Fibroblast of lung (primary cell): Measurements from ENCODE around the gene SKIL.

Experiments used
- EZH2 ChIP-seq: IDR thresholded peaks from 2 replicates; pipeline ENCODE4 v1.5.1; 2012; ENCODE audit warnings: low read length, control low read depth, mild to moderate bottlenecking; ENCODE audit errors: missing control alignments
- TF ChIP-seq, protein P1 (sequence below), 2 donors: IDR thresholded peaks in 1 of 2; conservative IDR thresholded peaks in 1 of 2; 1 replicate in 1 of 2; 2 replicates in 1 of 2; pipeline ENCODE4 v1.5.1; 2011 to 2012; ENCODE audit warnings: low read length in 2 of 2, control low read depth in 1 of 2, inconsistent platforms in 1 of 2, low read depth in 1 of 2, mild to moderate bottlenecking in 1 of 2

DNA sequence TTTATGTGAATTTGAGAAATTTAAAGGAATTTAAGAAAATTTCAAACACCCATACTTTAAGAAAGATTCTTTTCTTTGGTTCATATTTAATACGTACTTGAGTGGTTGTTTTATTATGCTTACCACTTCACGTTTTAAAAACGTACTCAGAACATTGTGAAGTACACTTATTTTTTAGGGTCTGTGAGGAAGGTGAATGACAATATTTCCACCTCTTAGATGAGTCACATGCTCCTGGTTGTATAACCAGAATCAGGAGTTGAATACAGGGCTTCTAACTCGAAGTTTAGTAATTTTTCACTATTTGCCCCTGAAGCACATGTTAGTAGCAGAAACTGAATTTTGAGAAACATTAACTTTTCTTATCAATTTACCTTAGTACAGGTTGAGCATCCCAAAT, 7.5 kb downstream of the SKIL start:
- TF ChIP-seq, protein P1, sequence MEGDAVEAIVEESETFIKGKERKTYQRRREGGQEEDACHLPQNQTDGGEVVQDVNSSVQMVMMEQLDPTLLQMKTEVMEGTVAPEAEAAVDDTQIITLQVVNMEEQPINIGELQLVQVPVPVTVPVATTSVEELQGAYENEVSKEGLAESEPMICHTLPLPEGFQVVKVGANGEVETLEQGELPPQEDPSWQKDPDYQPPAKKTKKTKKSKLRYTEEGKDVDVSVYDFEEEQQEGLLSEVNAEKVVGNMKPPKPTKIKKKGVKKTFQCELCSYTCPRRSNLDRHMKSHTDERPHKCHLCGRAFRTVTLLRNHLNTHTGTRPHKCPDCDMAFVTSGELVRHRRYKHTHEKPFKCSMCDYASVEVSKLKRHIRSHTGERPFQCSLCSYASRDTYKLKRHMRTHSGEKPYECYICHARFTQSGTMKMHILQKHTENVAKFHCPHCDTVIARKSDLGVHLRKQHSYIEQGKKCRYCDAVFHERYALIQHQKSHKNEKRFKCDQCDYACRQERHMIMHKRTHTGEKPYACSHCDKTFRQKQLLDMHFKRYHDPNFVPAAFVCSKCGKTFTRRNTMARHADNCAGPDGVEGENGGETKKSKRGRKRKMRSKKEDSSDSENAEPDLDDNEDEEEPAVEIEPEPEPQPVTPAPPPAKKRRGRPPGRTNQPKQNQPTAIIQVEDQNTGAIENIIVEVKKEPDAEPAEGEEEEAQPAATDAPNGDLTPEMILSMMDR (conservative IDR thresholded peaks at IDR 0.05 in 1 of 2, IDR thresholded peaks at IDR 0.05 in 1 of 2; ENCODE audit: low read depth in 1 of 2, low read length in 2 of 2): no peak
- TF ChIP-seq EZH2: no peak
